Subcutaneous abdominal adipose tissue (tissue), 5 donors: ENCODE data around the gene HOXB5.

Experiments used
- H3K27ac ChIP-seq: one replicate; pipeline ENCODE4 v1.7.0; 2013; ENCODE audit warnings: low read depth, mild to moderate bottlenecking, inconsistent platforms, low read length, moderate library complexity
- H3K27me3 ChIP-seq, 5 donors: one replicate each; pipeline ENCODE4 v1.7.0; 2013; ENCODE audit warnings: low read length in 5 of 5, inconsistent platforms in 1 of 5; ENCODE audit not compliant: control insufficient read depth in 5 of 5, insufficient read depth in 4 of 5
- H3K36me3 ChIP-seq, 5 donors: one replicate each; pipeline ENCODE4 v1.7.0; 2013; ENCODE audit warnings: low read length in 5 of 5; ENCODE audit not compliant: control insufficient read depth in 5 of 5, insufficient read depth in 5 of 5
- H3K4me1 ChIP-seq, 5 donors: one replicate each; pipeline ENCODE4 v1.7.0; 2013; ENCODE audit warnings: low read length in 5 of 5, mild to moderate bottlenecking in 3 of 5, moderate library complexity in 1 of 5; ENCODE audit not compliant: control insufficient read depth in 5 of 5, insufficient read depth in 5 of 5
- H3K4me3 ChIP-seq, 5 donors: one replicate each; pipeline ENCODE4 v1.7.0; 2013; ENCODE audit warnings: low read length in 5 of 5, low read depth in 1 of 5
- H3K9ac ChIP-seq, 5 donors: one replicate each; pipeline ENCODE4 v1.7.0; 2013; ENCODE audit warnings: low read length in 5 of 5, mild to moderate bottlenecking in 4 of 5, moderate library complexity in 3 of 5
- H3K9me3 ChIP-seq, 5 donors: one replicate each; pipeline ENCODE4 v1.7.0; 2013; ENCODE audit warnings: low read length in 5 of 5; ENCODE audit not compliant: control insufficient read depth in 5 of 5
- donor health status: healthy.
- donor health status: healthy.
- donor health status: healthy.
- donor health status: healthy.
- donor health status: healthy.

Gene HOXB5

GRCh38 chr17:48582750-48583069 is 10.9 kb downstream of the HOXB5 start:
- no peaks in the 10 kb centered on the region for H3K36me3 ChIP-seq
- H3K4me3 ChIP-seq, result peak overlapping the region; percentile 64 to 91 (median 78)
- peak overlapping the region; percentile 93 for H3K27ac ChIP-seq
- H3K27me3 ChIP-seq, result peaks cover 0 to 2% (median 0%) of the 10 kb centered on the region in 5 donors
- H3K4me1 ChIP-seq, result peaks cover 17 to 91% (median 78%) of the 10 kb centered on the region in 5 donors
- H3K9ac ChIP-seq, result peak overlapping the region in 4 of 5 donors; percentile 71 to 83 (median 80)
- no peaks in the 10 kb centered on the region for H3K9me3 ChIP-seq

GRCh38 chr17:48579760-48580554 is 13.6 kb downstream of the HOXB5 start:
- Histone ChIP-seq H3K9ac (peak overlapping the region in 4 of 5 donors; percentile 71 to 88 (median 80)), H3K4me3 (peak overlapping the region in 3 of 5 donors; percentile 66 to 83 (median 75)), H3K36me3 (peaks cover 0 to 2% (median 0%) of the 10 kb centered on the region in 5 donors), H3K4me1 (peaks cover 13 to 89% (median 78%) of the 10 kb centered on the region in 5 donors), H3K27ac (peak overlapping the region; percentile 93), H3K27me3 (peaks cover 0 to 2% (median 0%) of the 10 kb centered on the region in 5 donors), H3K9me3 (no peaks in the 10 kb centered on the region)

DNA sequence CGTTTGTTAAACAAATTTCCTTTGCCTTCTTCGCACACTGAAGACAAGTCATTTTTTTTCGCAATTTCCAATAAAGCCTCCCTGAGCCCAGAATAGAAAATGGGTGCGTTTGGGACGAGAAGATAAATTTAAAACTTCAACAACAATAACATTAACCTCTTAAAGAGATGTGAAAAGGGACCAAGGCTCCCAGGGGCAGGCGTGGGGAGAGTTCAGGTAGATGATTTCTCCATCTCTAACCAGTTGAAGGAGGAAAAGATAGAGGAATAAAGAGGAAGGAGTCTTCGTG is 14.2 kb downstream of the HOXB5 start:
- Histone ChIP-seq H3K4me3 (peak overlapping the region in 4 of 5 donors; percentile 77 to 88 (median 80)), H3K4me1 (peaks cover 13 to 89% (median 78%) of the 10 kb centered on the region in 5 donors), H3K27ac (peak overlapping the region; percentile 93), H3K9ac (peak overlapping the region; percentile 21 to 90 (median 71)), H3K27me3 (peaks cover 0 to 2% (median 0%) of the 10 kb centered on the region in 5 donors), H3K9me3 (no peaks in the 10 kb centered on the region), H3K36me3 (peaks cover 0 to 2% (median 0%) of the 10 kb centered on the region in 5 donors)

DNA sequence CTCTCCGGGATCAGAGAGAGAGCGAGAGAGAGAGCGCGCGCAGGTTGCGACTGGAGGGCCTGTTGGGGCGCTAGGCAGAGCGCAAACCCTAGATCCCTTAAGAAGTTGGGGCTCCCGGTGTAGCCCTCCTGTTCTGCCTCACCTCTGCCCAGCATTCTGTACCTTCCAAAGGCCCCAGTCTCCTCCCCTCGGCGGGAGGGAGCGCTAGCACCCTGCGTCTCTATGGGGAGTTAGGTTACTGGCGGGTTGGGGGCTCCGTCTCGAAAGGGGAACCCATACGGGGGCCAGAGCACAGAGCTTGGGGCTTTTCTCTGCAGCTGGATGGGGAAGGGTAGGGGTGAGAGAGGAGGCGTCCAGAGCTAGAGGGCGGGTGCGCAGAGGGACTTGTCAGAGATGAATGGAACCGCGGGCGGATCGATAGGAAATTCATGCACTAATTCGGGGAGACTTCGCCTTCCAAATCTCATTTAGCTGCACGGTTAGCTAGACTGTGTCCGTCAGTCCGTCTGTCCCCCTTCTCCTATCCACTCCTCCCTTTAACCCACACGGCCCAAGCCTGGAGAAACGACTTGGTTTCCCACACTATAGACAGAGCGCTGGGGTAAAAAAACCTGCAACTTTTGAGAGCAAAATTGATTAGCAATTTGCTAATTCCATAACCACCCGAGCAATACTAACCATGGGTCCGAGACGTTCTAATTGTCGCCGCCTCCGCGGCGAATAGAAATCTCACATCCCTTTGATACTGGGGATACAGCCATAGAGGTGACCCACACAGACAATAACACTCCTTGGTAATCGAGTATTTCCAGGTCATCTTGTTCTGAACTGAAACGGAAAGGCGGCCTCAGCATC is 14.7 kb downstream of the HOXB5 start:
- Histone ChIP-seq H3K36me3 (peaks cover 0 to 2% (median 0%) of the 10 kb centered on the region in 5 donors), H3K27ac (peak overlapping the region; percentile 93), H3K27me3 (peaks cover 0 to 2% (median 0%) of the 10 kb centered on the region in 5 donors), H3K4me1 (peaks cover 13 to 84% (median 77%) of the 10 kb centered on the region in 5 donors), H3K4me3 (peak overlapping the region; percentile 70 to 88 (median 77)), H3K9ac (peak overlapping the region; percentile 44 to 90 (median 84)), H3K9me3 (no peaks in the 10 kb centered on the region)

DNA sequence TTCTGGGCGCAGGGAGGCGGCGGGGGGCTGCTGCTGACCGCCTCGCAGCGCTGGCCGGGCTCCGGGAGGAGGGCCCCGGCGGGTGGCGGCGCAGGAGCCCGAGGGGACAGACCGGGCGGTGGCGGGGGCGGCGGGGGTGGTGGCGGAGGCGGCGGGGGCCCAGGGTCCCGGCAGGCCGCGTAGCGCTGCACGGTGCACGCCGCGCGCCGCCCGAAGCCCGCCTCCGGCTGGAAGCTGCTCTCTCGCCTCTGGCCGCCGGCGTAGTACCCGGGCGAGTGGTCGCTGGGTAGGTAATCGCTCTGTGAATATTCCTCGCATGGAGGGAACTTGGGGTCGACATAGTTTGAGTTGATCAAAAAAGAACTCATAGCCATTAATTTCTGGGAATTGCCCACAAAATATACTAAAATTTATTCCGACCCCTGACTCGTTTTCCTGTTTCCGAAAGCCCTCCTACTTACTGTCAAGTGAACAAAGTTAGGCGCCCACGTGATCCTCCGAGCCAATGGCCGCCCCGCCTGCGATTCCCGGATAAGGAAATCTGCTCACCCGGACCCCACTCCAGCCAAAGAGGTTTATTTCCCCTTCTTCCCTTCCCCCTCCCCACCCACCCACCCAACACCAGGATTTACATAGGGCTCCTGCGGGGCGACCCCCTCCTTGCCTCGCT is 15.5 kb downstream of the HOXB5 start, which contains the start of gene HOXB4:
HOXB4 (minus strand) TSS at position 405 of the 670 bp plus-strand sequence; CDS start at position 374, 31 bp downstream.
- Histone ChIP-seq H3K27me3 (peaks cover 0 to under 1% (median 0%) of the 10 kb centered on the region in 5 donors), H3K36me3 (peaks cover 0 to 5% (median 0%) of the 10 kb centered on the region in 5 donors), H3K27ac (peak within 1 kb of the TSS; percentile 93), H3K9ac (peak within 1 kb of the TSS; percentile 77 to 90 (median 84)), H3K4me3 (peak within 1 kb of the TSS; percentile 70 to 88 (median 77)), H3K4me1 (peaks cover 13 to 85% (median 82%) of the 10 kb centered on the region in 5 donors), H3K9me3 (no peaks in the 10 kb centered on the region)

DNA sequence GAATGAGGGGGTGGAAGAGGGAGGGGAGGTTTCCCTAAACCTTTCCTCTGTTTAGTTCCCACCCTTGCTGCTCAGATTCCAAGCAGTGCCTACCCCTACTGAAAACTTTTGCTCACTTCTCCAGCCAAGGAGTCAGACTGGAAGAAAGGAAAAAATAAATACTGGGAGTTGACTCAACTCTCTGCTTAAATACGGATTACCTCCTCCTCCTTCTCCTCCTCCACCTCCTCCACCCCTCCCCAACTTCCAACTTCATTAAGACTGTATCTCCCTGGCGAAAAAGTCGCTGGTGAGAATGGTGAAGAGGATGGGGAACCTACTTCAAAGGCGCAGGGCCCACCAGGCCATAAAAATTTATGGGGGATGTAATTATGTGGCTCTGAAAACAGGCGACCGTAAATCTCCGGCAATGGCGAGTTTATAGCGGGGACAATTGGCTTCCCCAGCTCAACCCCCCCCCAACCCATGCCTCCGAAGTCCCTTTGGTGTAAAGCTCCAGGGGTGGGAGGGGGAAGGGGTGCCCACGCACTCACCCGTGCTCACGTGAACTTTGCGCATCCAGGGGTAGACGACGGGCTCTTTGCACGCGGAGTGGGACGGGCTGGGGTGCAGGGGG is 16.1 kb downstream of the HOXB5 start:
- peak overlapping the region; percentile 88 for H3K27ac ChIP-seq
- H3K9ac ChIP-seq, result peak overlapping the region; percentile 58 to 79 (median 75)
- H3K9me3 ChIP-seq, result no peaks in the 10 kb centered on the region
- H3K4me3 ChIP-seq, result peak overlapping the region; percentile 66 to 82 (median 69)
- peaks cover 11 to 85% (median 82%) of the 10 kb centered on the region in 5 donors for H3K4me1 ChIP-seq
- H3K27me3 ChIP-seq, result no peaks in the 10 kb centered on the region
- peaks cover 0 to 6% (median 0%) of the 10 kb centered on the region in 5 donors for H3K36me3 ChIP-seq

DNA sequence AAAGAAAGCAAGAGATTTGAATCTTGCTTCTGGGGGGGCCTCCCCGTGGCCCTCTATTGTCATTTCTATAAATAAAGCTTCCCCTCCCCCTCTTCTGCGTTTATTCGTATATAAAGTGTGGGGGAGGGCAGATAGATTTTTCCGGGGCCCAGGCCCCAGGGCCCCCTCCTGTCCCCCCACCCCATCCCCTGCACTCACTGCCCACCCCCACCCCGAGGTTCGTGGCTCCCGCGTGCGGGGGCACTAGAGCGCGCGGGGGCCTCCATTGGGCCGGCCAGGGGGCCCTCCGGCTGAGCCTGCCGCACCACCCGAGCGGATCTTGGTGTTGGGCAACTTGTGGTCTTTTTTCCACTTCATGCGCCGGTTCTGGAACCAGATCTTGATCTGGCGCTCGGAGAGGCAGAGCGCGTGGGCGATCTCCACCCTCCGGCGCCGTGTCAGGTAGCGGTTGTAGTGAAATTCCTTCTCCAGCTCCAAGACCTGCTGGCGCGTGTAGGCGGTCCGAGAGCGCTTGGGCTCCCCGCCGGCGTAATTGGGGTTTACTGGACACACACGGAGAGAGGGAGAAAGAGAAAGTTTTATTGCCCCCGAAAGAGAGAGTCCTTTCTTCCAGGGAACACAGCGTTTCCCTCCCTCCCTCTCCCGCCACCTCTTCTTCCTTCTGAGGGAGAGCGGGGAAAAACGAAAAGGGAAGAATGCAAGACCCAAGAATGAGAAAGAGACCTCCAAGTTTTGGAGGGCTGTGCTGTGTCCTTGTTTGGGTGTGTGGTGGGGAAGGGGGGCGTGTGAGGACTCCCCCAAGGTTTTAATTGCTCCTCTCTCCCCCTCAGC is 16.9 kb downstream of the HOXB5 start:
- Histone ChIP-seq H3K27me3 (no peaks in the 10 kb centered on the region), H3K36me3 (peaks cover 0 to 6% (median 0%) of the 10 kb centered on the region in 5 donors), H3K27ac (peak overlapping the region; percentile 88), H3K4me1 (peaks cover 13 to 86% (median 82%) of the 10 kb centered on the region in 5 donors), H3K9ac (peak overlapping the region; percentile 20 to 79 (median 75)), H3K4me3 (peak overlapping the region; percentile 66 to 82 (median 69)), H3K9me3 (no peaks in the 10 kb centered on the region)

DNA sequence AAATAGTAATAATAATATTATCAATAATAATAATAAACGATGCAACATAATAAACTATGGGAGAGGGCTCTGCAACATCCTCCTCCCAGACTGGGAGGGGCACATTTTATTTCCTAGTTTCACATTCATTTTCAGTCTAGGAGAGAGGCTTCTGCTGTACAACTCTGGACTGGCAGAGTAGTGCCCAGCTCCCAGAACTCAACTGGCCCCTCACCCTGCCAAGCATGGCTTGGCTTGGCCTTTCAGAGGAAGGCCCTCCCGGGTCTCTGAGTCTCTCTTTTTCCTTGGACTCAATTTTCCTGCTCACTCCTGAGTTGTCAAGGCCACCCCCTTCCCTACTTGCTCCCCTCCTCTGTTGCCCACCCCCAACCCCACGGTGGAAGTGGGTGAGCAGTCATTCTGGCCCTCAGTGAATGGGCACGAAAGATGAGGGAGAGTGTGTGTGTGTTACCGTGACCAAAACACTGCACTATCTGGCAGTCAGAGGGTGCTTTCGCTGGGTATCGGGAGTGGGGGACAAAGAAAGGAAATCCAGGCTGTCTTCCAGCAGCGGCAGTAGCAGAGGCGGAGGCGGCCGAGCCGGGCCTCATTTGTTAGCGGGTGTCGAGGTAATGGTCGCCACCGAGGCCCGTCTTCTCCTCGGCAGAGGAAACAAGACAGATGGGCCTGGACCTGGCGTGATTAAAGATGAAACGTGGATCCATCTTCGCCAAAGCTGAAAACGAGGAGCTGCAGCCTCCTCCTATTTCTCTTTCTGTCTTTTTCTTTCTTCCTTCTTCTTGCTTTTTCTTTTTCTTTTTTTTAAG is 17.7 kb downstream of the HOXB5 start:
- H3K36me3 ChIP-seq, result peaks cover 0 to 6% (median 0%) of the 10 kb centered on the region in 5 donors
- H3K27ac ChIP-seq, result peak overlapping the region; percentile 91
- H3K4me3 ChIP-seq, result peak overlapping the region; percentile 31 to 61 (median 44)
- H3K9me3 ChIP-seq, result no peaks in the 10 kb centered on the region
- no peaks in the 10 kb centered on the region for H3K27me3 ChIP-seq
- peak overlapping the region in 3 of 5 donors; percentile 67 to 68 (median 68) for H3K9ac ChIP-seq
- H3K4me1 ChIP-seq, result peaks cover 9 to 86% (median 82%) of the 10 kb centered on the region in 5 donors
